Choroid plexus epithelial cell (primary cell): ENCODE results near the gene EBF3.

ENCODE experiments used
- DNase-seq: peaks from one replicate; pipeline ENCODE4 v3.0.0-alpha.2; 2010; ENCODE audit warnings: low read depth
- H3K4me3 ChIP-seq: 2 replicates; pipeline ENCODE4 v1.5.1; 2011; ENCODE audit warnings: low read depth, mild to moderate bottlenecking, control low read depth, low read length, moderate library complexity
- CTCF ChIP-seq: conservative IDR thresholded peaks from 2 replicates; pipeline ENCODE4 v1.5.1; 2011; ENCODE audit warnings: low read depth, mild to moderate bottlenecking, control low read depth, inconsistent platforms, low read length, moderate library complexity

Gene EBF3

GRCh38 chr10:129790715-129791446 is 173.2 kb downstream of the EBF3 start:
- no peak for DNase-seq
- H3K4me3 ChIP-seq: no peak overlapping the region
- no peak for TF ChIP-seq CTCF

GRCh38 chr10:129788215-129788614 is 175.9 kb downstream of the EBF3 start:
- no peak for TF ChIP-seq CTCF
- no peak overlapping the region for H3K4me3 ChIP-seq
- no peak for DNase-seq

- no peak for DNase-seq
- no peak overlapping the region for H3K4me3 ChIP-seq
- TF ChIP-seq CTCF: no peak
Measured at GRCh38 chr10:129787557-129787956, 176.5 kb downstream of the EBF3 start.

GRCh38 chr10:129786216-129786615 is 177.9 kb downstream of the EBF3 start:
- TF ChIP-seq CTCF: no peak

GRCh38 chr10:129785536-129785981 is 178.5 kb downstream of the EBF3 start:
- TF ChIP-seq CTCF: no peak
- H3K4me3 ChIP-seq: no peak overlapping the region
- DNase-seq: no peak

More at GRCh38 chr10:129786216-129786615, 177.9 kb downstream of the EBF3 start:
- no peak for DNase-seq
- H3K4me3 ChIP-seq: no peak overlapping the region
